Loucy (cell line): Measurements from ENCODE around the gene AJAP1.

ENCODE experiments used
- H2AFZ ChIP-seq: fragments of 200-600 bp; sonication (generic); 2 replicates; pipeline ENCODE4 v1.6.0; 2016; ENCODE audit warnings: antibody characterized with exemption, mild to moderate bottlenecking, low read length, moderate library complexity
- H3F3A ChIP-seq: fragments of 200-600 bp; 2 replicates; pipeline ENCODE4 v1.6.0; 2016; ENCODE audit warnings: antibody characterized with exemption, low read depth, mild to moderate bottlenecking
- H3K27me3 ChIP-seq: fragments of 200-600 bp; sonication (generic); 2 replicates; pipeline ENCODE4 v1.6.1; 2014; ENCODE audit warnings: low read length, mild to moderate bottlenecking; ENCODE audit not compliant: insufficient read depth, poor library complexity, severe bottlenecking
- H3K36me3 ChIP-seq: fragments of 200-600 bp; sonication (generic); 2 replicates; pipeline ENCODE4 v1.6.1; 2016; ENCODE audit warnings: low read length; ENCODE audit not compliant: insufficient read depth
- H3K4me1 ChIP-seq: fragments of 200-600 bp; sonication (generic); 2 replicates; pipeline ENCODE4 v1.5.1; 2014; ENCODE audit warnings: low read length, mild to moderate bottlenecking; ENCODE audit not compliant: insufficient read depth, poor library complexity, severe bottlenecking
- H3K4me2 ChIP-seq: fragments of 200-600 bp; sonication (generic); 2 replicates; pipeline ENCODE4 v1.6.0; 2014; ENCODE audit warnings: antibody characterized with exemption, low read length, low read depth, mild to moderate bottlenecking; ENCODE audit not compliant: poor library complexity, severe bottlenecking
- H3K4me3 ChIP-seq: fragments of 200-600 bp; sonication (generic); 2 replicates; pipeline ENCODE4 v1.5.1; 2014; ENCODE audit warnings: low read length, mild to moderate bottlenecking, mixed read lengths; ENCODE audit not compliant: poor library complexity, severe bottlenecking
- H3K79me2 ChIP-seq: fragments of 200-600 bp; sonication (generic); 2 replicates; pipeline ENCODE4 v1.6.1; 2014; ENCODE audit warnings: low read length; ENCODE audit not compliant: insufficient read depth
- H3K9ac ChIP-seq: fragments of 200-600 bp; sonication (generic); 2 replicates; pipeline ENCODE4 v1.6.0; 2014; ENCODE audit warnings: mild to moderate bottlenecking, low read depth, low read length, moderate library complexity; ENCODE audit not compliant: poor library complexity, severe bottlenecking
- H3K9me2 ChIP-seq: fragments of 200-600 bp; sonication (generic); replicated peaks from 2 replicates; pipeline ENCODE4 v1.6.1; 2016; ENCODE audit warnings: low read depth, low read length, mixed read lengths
- H3K9me3 ChIP-seq: fragments of 200-600 bp; sonication (generic); 2 replicates; pipeline ENCODE4 v1.6.1; 2014; ENCODE audit warnings: mild to moderate bottlenecking, antibody characterized with exemption, low read length, low read depth; ENCODE audit not compliant: insufficient read depth
- H4K20me1 ChIP-seq: fragments of 200-600 bp; sonication (generic); 2 replicates; pipeline ENCODE4 v1.6.0; 2014; ENCODE audit warnings: antibody characterized with exemption, low read length, mild to moderate bottlenecking; ENCODE audit not compliant: insufficient read depth, poor library complexity, severe bottlenecking
- EZH2phosphoT487 ChIP-seq: fragments of 200-600 bp; IDR thresholded peaks from 2 replicates; pipeline ENCODE4 v1.6.1; 2018; ENCODE audit warnings: antibody characterized with exemption, mild to moderate bottlenecking, moderate library complexity, borderline replicate concordance
- TF ChIP-seq, protein P1 (sequence below): fragments of 200-600 bp; sonication (generic); conservative IDR thresholded peaks from 2 replicates; pipeline ENCODE4 v1.5.1; 2014; ENCODE audit warnings: mild to moderate bottlenecking, antibody characterized with exemption, low read length

The AJAP1 gene

DNA sequence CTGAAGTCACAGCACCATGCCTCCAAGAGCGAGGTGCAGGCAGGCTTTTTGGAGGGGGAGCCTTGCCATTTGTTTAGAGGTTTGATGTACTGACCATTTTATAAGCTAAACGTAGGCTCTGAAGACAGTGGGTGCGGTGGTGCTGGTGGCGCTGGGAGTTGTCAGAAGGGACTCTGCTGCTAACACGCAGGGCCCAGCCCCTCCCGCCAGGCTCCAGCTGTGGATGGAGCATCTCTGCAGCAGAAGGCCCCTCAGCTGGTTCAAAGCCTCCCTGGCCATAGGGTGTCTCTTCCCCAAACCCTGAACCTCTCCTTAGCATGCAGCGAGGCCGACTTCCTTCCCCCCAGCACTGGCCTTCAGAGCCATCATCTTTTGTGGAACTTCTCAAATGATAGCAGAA is 105.3 kb downstream of the AJAP1 start:
- H3K4me3 ChIP-seq = no peak overlapping the region
- no peak overlapping the region for H3K4me2 ChIP-seq
- peaks cover 19% of the 10 kb centered on the region; the same call in 1 of the 2 replicates for H3K9me3 ChIP-seq
- no peaks in the 10 kb centered on the region for H3K4me1 ChIP-seq
- H4K20me1 ChIP-seq = no peaks in the 10 kb centered on the region
- no peaks in the 10 kb centered on the region for H3F3A ChIP-seq
- H3K79me2 ChIP-seq = no peaks in the 10 kb centered on the region
- H3K27me3 ChIP-seq = no peaks in the 10 kb centered on the region
- H3K9ac ChIP-seq = no peak overlapping the region
- no peak overlapping the region for H2AFZ ChIP-seq
- no peaks in the 10 kb centered on the region for H3K9me2 ChIP-seq
- H3K36me3 ChIP-seq = no peaks in the 10 kb centered on the region
- TF ChIP-seq EZH2phosphoT487 = no peak
- TF ChIP-seq, protein P1, sequence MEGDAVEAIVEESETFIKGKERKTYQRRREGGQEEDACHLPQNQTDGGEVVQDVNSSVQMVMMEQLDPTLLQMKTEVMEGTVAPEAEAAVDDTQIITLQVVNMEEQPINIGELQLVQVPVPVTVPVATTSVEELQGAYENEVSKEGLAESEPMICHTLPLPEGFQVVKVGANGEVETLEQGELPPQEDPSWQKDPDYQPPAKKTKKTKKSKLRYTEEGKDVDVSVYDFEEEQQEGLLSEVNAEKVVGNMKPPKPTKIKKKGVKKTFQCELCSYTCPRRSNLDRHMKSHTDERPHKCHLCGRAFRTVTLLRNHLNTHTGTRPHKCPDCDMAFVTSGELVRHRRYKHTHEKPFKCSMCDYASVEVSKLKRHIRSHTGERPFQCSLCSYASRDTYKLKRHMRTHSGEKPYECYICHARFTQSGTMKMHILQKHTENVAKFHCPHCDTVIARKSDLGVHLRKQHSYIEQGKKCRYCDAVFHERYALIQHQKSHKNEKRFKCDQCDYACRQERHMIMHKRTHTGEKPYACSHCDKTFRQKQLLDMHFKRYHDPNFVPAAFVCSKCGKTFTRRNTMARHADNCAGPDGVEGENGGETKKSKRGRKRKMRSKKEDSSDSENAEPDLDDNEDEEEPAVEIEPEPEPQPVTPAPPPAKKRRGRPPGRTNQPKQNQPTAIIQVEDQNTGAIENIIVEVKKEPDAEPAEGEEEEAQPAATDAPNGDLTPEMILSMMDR = no peak

DNA sequence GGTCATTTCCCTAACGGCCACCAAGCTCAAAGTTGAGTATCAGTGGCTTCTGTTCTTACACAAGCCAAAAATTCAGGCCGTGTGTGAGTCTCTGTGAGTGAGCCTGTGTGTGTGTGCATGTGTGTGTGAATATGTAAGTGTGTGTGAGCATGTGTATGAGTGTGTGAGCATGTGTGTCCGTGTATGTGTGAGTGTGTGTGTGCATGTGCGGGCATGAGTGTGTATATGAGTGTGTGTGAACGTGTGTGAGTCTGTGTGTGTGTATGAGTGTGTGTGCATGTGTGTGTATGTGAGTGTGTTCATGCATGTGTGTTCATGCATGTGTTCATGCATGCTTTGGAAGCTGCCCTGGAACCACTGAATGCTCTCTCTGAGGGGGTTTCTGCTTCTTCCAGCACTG is 105.7 kb downstream of the AJAP1 start:
- H3K4me1 ChIP-seq = no peaks in the 10 kb centered on the region
- H3K36me3 ChIP-seq = no peaks in the 10 kb centered on the region
- TF ChIP-seq EZH2phosphoT487 = no peak
- TF ChIP-seq, protein P1 = no peak
- H3K9me3 ChIP-seq = peaks cover 19% of the 10 kb centered on the region; the same call in 1 of the 2 replicates
- H3K4me3 ChIP-seq = no peak overlapping the region
- no peaks in the 10 kb centered on the region for H4K20me1 ChIP-seq
- H3K79me2 ChIP-seq = no peaks in the 10 kb centered on the region
- no peak overlapping the region for H3K4me2 ChIP-seq
- no peak overlapping the region for H2AFZ ChIP-seq
- no peaks in the 10 kb centered on the region for H3K27me3 ChIP-seq
- H3K9me2 ChIP-seq = no peaks in the 10 kb centered on the region
- H3F3A ChIP-seq = no peaks in the 10 kb centered on the region
- H3K9ac ChIP-seq = no peak overlapping the region

DNA sequence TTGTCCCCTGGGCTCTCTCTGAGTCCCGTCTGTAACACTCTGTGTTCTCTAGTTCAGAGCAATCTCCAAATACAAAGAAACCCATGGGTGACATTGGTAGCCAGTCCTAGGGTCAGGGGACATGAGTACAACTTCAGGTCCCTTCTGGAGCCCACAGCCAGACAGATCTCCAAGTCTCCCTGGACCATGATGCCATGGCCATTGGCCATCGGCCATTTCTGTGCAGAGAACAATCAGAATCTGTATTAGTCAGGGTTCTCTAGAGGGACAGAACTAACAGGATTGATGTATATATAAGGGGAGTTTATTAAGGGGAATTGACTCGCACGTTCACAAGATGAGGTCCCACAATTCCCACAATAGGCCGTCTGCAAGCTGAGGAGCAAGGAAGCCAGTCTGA is 106.9 kb downstream of the AJAP1 start:
- no peaks in the 10 kb centered on the region for H3K27me3 ChIP-seq
- H3K79me2 ChIP-seq = no peaks in the 10 kb centered on the region
- H3K9ac ChIP-seq = no peak overlapping the region
- peaks cover 9% of the 10 kb centered on the region; the same call in 1 of the 2 replicates for H3K9me3 ChIP-seq
- H4K20me1 ChIP-seq = no peaks in the 10 kb centered on the region
- H3K36me3 ChIP-seq = no peaks in the 10 kb centered on the region
- H3K4me2 ChIP-seq = no peak overlapping the region
- no peak overlapping the region for H2AFZ ChIP-seq
- no peak overlapping the region for H3K4me3 ChIP-seq
- no peaks in the 10 kb centered on the region for H3F3A ChIP-seq
- no peaks in the 10 kb centered on the region for H3K4me1 ChIP-seq
- TF ChIP-seq, protein P1 = no peak
- TF ChIP-seq EZH2phosphoT487 = no peak
- no peaks in the 10 kb centered on the region for H3K9me2 ChIP-seq
